ENCODE results near the gene SDK1.

The SDK1 gene

DNA sequence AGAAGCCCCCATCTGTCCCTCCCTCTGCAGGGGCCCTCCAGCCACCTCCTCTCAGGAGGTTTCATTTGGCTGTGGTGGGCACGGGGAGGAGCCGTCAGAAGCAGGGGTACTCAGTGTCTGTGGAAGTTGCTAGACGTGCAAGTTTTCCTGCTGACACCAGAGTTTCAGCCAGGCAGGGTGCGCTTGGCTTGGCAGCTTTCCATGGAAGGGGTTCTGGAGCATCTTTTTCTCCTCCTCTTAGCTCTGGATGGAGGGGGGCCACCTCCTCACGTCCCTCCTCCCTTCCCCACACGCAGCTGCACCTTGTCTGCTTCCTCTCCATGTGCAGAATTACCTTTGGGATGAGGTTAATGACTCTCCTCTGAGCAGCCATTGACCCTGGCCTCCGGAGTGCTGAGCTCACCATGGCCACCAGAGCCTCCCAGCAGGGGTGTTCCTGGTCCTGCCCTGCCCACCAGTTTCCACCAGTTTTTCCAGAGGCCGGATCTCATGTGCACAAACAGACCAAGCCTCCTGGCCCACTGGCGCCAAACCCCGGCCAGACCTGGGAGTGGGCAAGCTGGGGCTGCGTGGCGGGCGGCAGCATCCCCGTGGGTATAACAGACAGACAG is 801.3 kb downstream of the SDK1 start:
- H3K4me1 ChIP-seq: no peaks in the 10 kb centered on the region
- TF ChIP-seq, protein P1, sequence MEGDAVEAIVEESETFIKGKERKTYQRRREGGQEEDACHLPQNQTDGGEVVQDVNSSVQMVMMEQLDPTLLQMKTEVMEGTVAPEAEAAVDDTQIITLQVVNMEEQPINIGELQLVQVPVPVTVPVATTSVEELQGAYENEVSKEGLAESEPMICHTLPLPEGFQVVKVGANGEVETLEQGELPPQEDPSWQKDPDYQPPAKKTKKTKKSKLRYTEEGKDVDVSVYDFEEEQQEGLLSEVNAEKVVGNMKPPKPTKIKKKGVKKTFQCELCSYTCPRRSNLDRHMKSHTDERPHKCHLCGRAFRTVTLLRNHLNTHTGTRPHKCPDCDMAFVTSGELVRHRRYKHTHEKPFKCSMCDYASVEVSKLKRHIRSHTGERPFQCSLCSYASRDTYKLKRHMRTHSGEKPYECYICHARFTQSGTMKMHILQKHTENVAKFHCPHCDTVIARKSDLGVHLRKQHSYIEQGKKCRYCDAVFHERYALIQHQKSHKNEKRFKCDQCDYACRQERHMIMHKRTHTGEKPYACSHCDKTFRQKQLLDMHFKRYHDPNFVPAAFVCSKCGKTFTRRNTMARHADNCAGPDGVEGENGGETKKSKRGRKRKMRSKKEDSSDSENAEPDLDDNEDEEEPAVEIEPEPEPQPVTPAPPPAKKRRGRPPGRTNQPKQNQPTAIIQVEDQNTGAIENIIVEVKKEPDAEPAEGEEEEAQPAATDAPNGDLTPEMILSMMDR (IDR thresholded peaks at IDR 0.05): no peak
- H3K36me3 ChIP-seq (ENCODE audit: control insufficient read depth, insufficient read depth, low read length): no peaks in the 10 kb centered on the region
- no peak overlapping the region for H2AFZ ChIP-seq
- no peak overlapping the region for H3K4me2 ChIP-seq (ENCODE audit: low read length)
- H3K9me3 ChIP-seq (ENCODE audit: control insufficient read depth, low read length): no peaks in the 10 kb centered on the region
- H3K27me3 ChIP-seq (ENCODE audit: control insufficient read depth, insufficient read depth, low read length): no peaks in the 10 kb centered on the region
- H3K27ac ChIP-seq: no peak overlapping the region
- no peak overlapping the region for H3K9ac ChIP-seq
- H3K79me2 ChIP-seq: no peaks in the 10 kb centered on the region
- no peak overlapping the region for H3K4me3 ChIP-seq (ENCODE audit: low read depth, low read length)

- no peaks in the 10 kb centered on the region for H3K9me3 ChIP-seq (ENCODE audit: control insufficient read depth, low read length)
- no peaks in the 10 kb centered on the region for H3K36me3 ChIP-seq (ENCODE audit: control insufficient read depth, insufficient read depth, low read length)
- H3K4me3 ChIP-seq (ENCODE audit: low read depth, low read length): no peak overlapping the region
- H3K4me2 ChIP-seq (ENCODE audit: low read length): no peak overlapping the region
- H2AFZ ChIP-seq: no peak overlapping the region
- no peaks in the 10 kb centered on the region for H3K4me1 ChIP-seq
- TF ChIP-seq, protein P1 (IDR thresholded peaks at IDR 0.05): no peak
- H3K9ac ChIP-seq: no peak overlapping the region
- no peak overlapping the region for H3K27ac ChIP-seq
- no peaks in the 10 kb centered on the region for H3K27me3 ChIP-seq (ENCODE audit: control insufficient read depth, insufficient read depth, low read length)
- no peaks in the 10 kb centered on the region for H3K79me2 ChIP-seq
Observed at GRCh38 chr7:4103352-4104091, 802.5 kb downstream of the SDK1 start.

GRCh38 chr7:4107839-4108238 is 806.8 kb downstream of the SDK1 start:
- Histone ChIP-seq H3K4me1 (no peaks in the 10 kb centered on the region), H3K9me3 (ENCODE audit: control insufficient read depth, low read length) (no peaks in the 10 kb centered on the region), H3K36me3 (ENCODE audit: control insufficient read depth, insufficient read depth, low read length) (no peaks in the 10 kb centered on the region), H3K9ac (no peak overlapping the region), H3K4me2 (ENCODE audit: low read length) (no peak overlapping the region), H3K27ac (no peak overlapping the region), H3K79me2 (no peaks in the 10 kb centered on the region), H3K4me3 (ENCODE audit: low read depth, low read length) (no peak overlapping the region), H2AFZ (no peak overlapping the region), H3K27me3 (ENCODE audit: control insufficient read depth, insufficient read depth, low read length) (no peaks in the 10 kb centered on the region)
- TF ChIP-seq, protein P1 (IDR thresholded peaks at IDR 0.05): no peak

DNA sequence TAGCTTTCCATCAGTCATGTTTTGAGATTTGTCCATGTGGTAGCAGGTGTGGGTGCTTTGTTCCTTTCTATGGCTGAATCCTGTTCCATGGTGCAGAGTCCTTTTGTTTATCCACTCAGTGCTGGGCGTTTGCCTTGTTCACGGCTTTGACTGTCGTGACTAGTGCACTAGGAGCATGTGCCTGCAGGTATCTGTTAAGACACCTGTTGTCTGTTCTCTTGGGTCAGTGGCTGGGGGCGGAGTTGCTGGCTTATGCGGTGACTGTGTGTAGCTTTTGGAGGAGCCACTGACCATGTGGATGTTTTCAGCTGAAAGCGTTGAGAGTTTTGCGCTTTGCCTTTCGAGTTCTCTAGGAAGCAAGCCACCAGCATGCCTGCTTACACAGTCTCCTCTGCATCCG is 807.9 kb downstream of the SDK1 start:
- Histone ChIP-seq H3K27me3 (ENCODE audit: control insufficient read depth, insufficient read depth, low read length) (no peaks in the 10 kb centered on the region), H2AFZ (no peak overlapping the region), H3K27ac (no peak overlapping the region), H3K9me3 (ENCODE audit: control insufficient read depth, low read length) (no peaks in the 10 kb centered on the region), H3K4me1 (no peaks in the 10 kb centered on the region), H3K4me2 (ENCODE audit: low read length) (no peak overlapping the region), H3K36me3 (ENCODE audit: control insufficient read depth, insufficient read depth, low read length) (no peaks in the 10 kb centered on the region), H3K9ac (no peak overlapping the region), H3K79me2 (no peaks in the 10 kb centered on the region), H3K4me3 (ENCODE audit: low read depth, low read length) (no peak overlapping the region)
- TF ChIP-seq, protein P1 (IDR thresholded peaks at IDR 0.05): no peak

Measured in parathyroid adenoma (tissue), 2 donors.